NCI-H82 treated with DMSO at 0.1 percent for 48 hours (cell line): ENCODE data around the gene ZCCHC24.
"Not testable (repeated sequence)": the region's sequence is repeated elsewhere in the genome, so short reads cannot be mapped to it uniquely, and the experiment has no call there.

Experiments used
- DNase-seq: peaks from one replicate; lab custom pipeline; 2025; ENCODE audit not compliant: unreplicated experiment; lab: John Stamatoyannopoulos, UW

The ZCCHC24 gene

GRCh38 chr10:79447249-79447648 lies 1.8 kb upstream of the ZCCHC24 start:
- not testable (repeated sequence) for DNase-seq

DNA sequence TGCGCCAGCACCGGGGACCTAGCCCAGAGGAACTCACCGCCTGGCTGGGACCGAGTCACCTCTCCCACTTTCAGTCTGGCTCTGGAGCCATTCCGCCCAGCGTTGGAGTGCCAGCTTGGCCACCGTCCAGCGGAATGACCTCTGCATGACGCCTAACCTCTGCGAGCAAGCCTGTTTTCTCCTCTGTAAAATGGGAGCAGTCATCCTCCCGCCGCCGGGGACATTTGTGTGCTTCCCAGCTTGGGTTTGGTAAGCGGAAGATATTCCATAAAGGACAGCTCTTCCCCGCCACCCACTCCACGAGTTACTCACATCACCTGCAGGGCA lies 1.3 kb upstream of the ZCCHC24 start:
- DNase-seq: no peak

DNA sequence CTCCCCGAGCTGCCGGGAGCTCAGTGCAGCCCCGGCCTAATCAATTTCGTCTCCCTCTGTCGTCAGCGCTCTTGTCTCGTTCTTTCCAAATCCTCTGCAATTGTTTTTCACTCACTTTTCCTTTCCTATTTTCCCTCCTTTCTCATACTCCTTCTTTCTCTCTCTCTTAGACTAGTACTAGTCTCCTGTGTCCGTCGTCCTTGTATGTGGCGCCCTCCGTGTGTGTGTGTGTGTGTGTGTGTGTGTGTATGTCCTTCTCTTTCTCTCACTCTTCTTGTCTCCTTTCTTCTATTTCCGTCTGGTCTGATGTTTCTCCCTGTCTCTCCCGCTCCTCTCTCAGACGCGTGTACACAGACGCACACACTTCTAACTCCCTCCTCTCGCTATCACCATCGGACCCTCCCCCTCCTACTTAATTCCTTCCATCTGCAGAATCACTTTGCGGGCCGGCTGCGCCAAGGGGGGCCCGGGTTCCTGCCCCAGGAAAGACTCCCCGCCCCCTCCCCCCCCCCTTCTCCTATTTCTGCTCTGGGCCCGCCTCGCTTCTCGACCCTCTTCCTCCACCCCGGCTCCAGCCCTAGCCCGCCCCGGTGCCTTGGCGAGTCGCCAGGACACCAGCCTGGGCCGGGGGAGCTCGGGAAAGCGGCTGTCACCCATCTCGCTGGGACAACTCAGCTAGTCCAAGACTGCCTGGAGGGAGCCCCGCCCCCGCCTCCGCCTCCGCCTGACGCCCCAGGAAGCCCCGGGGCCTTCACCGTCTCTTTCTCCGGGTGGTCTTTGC lies 743 bp upstream of the ZCCHC24 start:
- peak; percentile 78 for DNase-seq

DNA sequence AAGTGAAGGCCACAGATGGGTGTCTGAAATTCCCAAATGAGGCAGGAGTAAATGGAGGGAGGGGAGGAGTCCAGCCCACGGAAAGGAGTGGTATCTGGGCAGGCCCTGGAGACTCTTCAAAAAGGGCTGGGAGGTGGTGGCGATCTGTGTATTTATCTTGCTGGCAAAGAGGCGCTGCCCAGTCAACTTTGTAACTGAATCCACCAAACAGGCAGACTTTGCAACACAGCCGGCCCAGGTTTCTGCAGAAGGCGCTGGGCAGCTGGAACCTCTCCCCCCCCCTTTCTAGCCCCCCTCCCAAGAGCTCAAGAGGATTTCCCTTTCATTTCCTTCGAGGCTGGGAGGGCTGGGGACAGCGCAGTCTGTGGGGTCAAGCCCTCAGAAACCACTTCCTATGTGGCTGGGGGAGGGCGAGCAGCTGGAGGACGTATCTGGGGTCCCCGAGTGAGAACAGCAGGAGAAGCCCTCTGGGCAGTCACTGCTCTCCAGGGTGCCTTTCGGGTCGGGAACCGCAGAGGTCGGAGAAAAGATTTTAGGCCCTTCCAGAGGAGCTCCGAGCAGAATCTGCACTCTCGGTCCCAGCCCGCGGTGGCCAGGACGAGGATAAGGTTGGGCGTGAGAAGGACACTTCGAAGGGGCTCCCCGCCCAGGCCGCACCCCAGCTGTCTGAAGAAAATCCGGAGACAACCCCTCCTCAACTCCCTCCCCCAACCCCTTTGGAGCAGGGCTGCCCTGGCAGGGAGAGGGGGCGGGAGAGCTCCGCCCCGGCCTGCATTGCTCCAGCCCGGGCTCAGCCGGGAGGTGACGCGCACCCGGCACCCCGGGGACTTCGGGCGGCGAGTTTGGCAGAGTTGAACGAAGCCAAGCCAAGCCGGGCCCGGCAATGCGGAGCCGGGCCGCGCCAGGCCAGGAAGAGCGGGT lies 965 bp downstream of the ZCCHC24 start:
- DNase-seq: no peak

- no peak for DNase-seq
Measured at GRCh38 chr10:79443338-79444198, 1.9 kb downstream of the ZCCHC24 start.

- no peak for DNase-seq
Measured at GRCh38 chr10:79442171-79443040, 3.0 kb downstream of the ZCCHC24 start.

- no peak for DNase-seq
Measured at GRCh38 chr10:79441433-79441832, 4.0 kb downstream of the ZCCHC24 start.

DNA sequence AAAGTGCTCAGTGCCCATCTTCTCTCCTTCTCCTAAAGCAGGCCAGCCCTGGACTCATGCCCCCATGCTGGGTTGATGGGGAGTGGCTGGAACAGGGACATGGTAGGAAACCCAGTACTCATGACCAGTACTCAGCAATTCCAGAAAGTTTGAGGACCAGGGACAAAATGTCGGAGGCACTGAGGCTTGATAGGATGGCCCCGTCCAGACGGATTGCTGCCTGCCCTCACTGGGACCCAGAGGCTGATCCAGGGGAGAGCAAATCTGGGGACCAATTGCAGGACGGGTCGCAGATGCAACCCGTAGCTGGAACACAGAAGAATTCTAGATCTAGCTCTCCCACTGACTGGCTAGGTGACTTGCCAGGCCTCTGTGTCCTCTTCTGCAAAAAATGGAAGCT lies 5.1 kb downstream of the ZCCHC24 start:
- no peak for DNase-seq

DNA sequence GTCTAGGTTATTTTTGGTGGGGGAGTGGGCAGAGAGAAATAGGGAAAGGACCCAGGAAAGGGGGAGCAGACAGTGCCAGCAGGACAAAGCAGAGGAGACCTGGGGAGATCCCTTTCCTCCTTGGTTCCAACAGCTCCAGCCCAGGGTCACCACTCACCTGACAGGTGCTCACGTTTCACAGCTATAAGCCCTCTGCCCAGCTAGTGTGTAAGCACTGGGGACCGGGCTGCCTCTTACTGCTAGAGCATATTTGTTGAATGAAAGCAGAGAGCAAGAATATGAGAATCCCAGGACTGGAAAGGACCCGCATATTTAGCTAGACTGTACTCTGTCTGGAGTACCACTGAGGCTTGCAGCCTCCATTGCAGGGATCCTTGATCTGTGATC lies 6.7 kb downstream of the ZCCHC24 start:
- no peak for DNase-seq

GRCh38 chr10:79438021-79438698 lies 7.3 kb downstream of the ZCCHC24 start:
- DNase-seq: no peak

DNA sequence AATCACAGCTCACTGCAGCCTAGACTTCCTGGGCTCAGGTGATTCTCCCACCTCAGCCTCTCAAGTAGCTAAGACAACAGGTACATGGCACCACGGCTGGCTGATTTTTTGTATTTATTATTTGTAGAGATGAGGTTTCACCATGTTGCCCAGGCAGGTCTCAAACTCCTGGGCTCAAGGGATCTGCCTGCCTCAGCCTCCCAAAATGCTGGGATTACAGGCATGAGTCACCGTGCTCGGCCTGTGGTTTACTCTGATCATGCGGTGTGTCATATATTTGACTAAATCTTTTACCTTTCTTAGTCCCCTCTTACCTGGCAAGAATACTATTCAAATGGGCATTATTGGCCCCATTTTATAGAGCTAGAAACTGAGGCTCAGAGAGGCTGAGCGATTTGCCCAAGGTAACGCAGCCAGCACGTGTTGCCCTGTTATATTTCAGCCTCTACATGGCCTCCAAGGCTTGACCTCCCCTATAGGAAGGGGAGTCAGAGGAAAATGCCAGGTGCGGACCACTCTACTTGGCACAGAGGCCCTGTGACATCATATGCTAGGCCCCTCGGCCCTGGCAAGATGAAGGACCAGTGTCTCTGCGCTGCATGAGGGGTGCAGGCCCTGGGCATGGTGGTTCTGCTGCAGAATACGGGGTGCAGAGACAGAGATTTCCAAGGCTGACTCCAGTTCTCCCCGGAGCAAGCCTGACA lies 8.2 kb downstream of the ZCCHC24 start:
- DNase-seq: no peak

GRCh38 chr10:79436850-79437103 lies 8.6 kb downstream of the ZCCHC24 start:
- no peak for DNase-seq

- DNase-seq: no peak
Measured at GRCh38 chr10:79436066-79436849, 9.2 kb downstream of the ZCCHC24 start.

DNA sequence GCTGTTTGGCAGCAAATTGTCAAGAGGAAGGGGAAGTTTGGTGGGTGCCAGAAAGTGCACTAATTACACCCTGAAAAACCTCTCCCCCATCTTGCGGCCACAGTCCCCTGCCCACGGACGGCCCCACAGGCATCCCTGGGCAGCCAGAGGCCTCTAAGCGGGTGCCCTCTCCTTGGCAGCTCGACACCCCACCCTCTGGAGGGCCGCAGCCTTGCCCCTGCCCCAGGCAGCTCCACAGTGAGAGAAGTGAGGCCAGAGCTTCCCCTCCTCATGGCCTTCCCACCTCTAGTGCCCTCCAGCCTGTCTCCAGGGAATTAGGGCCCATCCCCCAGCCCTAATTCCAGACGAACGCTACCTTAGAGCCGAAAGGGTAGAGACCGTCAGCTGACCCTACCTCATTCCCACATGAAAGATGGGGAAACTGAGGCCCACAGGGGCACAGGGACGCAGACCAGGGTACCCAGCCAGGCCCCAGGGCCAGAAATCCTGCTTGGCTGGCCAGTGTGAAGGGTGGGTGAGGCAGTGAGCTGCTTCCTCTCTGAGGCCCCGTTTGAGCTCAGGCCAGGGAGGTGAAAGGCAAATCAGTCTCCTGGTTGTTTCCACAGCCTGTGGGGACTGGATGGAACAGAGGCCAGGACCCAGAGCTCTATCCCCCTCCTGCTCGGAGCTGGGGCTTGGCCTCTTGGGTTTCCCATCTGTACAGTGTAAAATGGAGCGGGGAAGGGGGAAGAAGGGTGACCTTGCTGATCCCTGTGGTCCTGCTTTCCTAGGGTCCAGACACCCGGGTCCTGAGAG lies 10.0 kb downstream of the ZCCHC24 start:
- no peak for DNase-seq

GRCh38 chr10:79434821-79435251 lies 10.6 kb downstream of the ZCCHC24 start:
- no peak for DNase-seq

GRCh38 chr10:79434223-79434687 lies 11.2 kb downstream of the ZCCHC24 start:
- no peak for DNase-seq

- no peak for DNase-seq
Measured at GRCh38 chr10:79433324-79434222, 11.9 kb downstream of the ZCCHC24 start.
